ENCODE measurements around the gene GALM. TPM values are rescaled to one million over a fixed set of nuclear protein-coding genes. Genes with fewer than 3 reads are reported as not detected.

Gene GALM
- 10 to 100 TPM in 4 of 5 experiments, 1 to 10 TPM in 1; 4.3 to 52.5 (median 14.4) TPM for total RNA-seq
- polyA plus RNA-seq: 10 to 100 TPM; 14.7 to 17.5 TPM
- total RNA-seq: 15.9 reads per million, percentile 45 among the genes with 10 or more reads in this experiment

- DNase-seq (peak; percentile 8 to 57 (median 47)), ATAC-seq (peak; percentile 39)
- POLR2A ChIA-PET: interaction anchor here (0.8 to 4.0 kb wide), 17 partner anchors 10 to 85 kb away, joined by 3 to 30 read pairs (median 6); partner anchors contain the start of genes HNRNPLL and SRSF7
- Histone ChIP-seq H3K36me3 (ENCODE audit: control insufficient read depth in 2 of 3, insufficient read depth in 3 of 3, low read length in 3 of 3) (peaks cover 0 to 6% (median 0%) of the 10 kb centered on the region in 3 experiments), H3K27me3 (ENCODE audit: control insufficient read depth in 2 of 2, insufficient read depth in 2 of 2, low read length in 2 of 2) (no peaks in the 10 kb centered on the region), H3K27ac (ENCODE audit: low read depth, low read length) (peak within 1 kb of the TSS; percentile 75), H3K4me3 (ENCODE audit: low read length) (peak within 1 kb of the TSS; percentile 76), H3K4me1 (ENCODE audit: control insufficient read depth in 2 of 2, insufficient read depth in 2 of 2, low read length in 2 of 2) (peaks cover 9 to 43% of the 10 kb centered on the region in 2 donors), H3K9me3 (ENCODE audit: control insufficient read depth in 2 of 3, low read length in 3 of 3) (no peaks in the 10 kb centered on the region)
- intact Hi-C loops (cut with micrococcal nuclease): loop anchor here (1.0 to 10.0 kb wide), 13 partner anchors 23 to 1699 kb away; partner anchors contain the start of genes SOS1 (in 2 of the 2), SRSF7 (in 2 of the 2), ATL2 (in 1 of the 2) and DHX57 (in 1 of the 2)
- H3K4me3 Mint-ChIP-seq: peak within 1 kb of the TSS; percentile 85 to 97 (median 90)
- H3K9me3 Mint-ChIP-seq: no peaks in the 10 kb centered on the region
- H3K36me3 Mint-ChIP-seq: peaks cover 0 to 21% (median 0%) of the 10 kb centered on the region in 5 donors
- H3K27ac Mint-ChIP-seq: peak within 1 kb of the TSS; percentile 82 to 96 (median 92)
- CTCF ChIA-PET: interaction anchor here (0.6 to 2.4 kb wide), 7 partner anchors 10 to 84 kb away, joined by 3 to 10 read pairs (median 4); partner anchors contain the start of gene HNRNPLL
- H3K27me3 Mint-ChIP-seq: no peaks in the 10 kb centered on the region
- H3K4me1 Mint-ChIP-seq: peaks cover 30 to 72% (median 53%) of the 10 kb centered on the region in 7 donors
Observed at GRCh38 chr2:38665854-38666555, at the start of gene GALM. GALM (plus strand) TSS chr2:38666114; CDS start chr2:38666162, 48 bp downstream.

GRCh38 chr2:38617301-38617700, 48.6 kb upstream of the GALM start:
- Histone ChIP-seq H3K4me3 (ENCODE audit: low read length) (no peak overlapping the region), H3K4me1 (ENCODE audit: control insufficient read depth in 2 of 2, insufficient read depth in 2 of 2, low read length in 2 of 2) (no peaks in the 10 kb centered on the region), H3K27me3 (ENCODE audit: control insufficient read depth in 2 of 2, insufficient read depth in 2 of 2, low read length in 2 of 2) (no peaks in the 10 kb centered on the region), H3K36me3 (ENCODE audit: control insufficient read depth in 2 of 3, insufficient read depth in 3 of 3, low read length in 3 of 3) (no peaks in the 10 kb centered on the region), H3K27ac (ENCODE audit: low read depth, low read length) (no peak overlapping the region), H3K9me3 (ENCODE audit: control insufficient read depth in 2 of 3, low read length in 3 of 3) (no peaks in the 10 kb centered on the region)
- H3K27ac Mint-ChIP-seq: no peak overlapping the region
- DNase-seq (no peak), ATAC-seq (no peak)
- ChIA-PET POLR2A (interaction anchor here (0.7 to 1.6 kb wide), 3 partner anchors 9 to 143 kb away, joined by 3 to 5 read pairs (median 3); no protein-coding TSS in a partner anchor), CTCF (interaction anchor here (0.6 to 0.8 kb wide), 3 partner anchors 9 to 218 kb away, joined by 3 read pairs; no protein-coding TSS in a partner anchor)
- peaks cover 0 to 9% (median 0%) of the 10 kb centered on the region in 5 donors for H3K36me3 Mint-ChIP-seq
- intact Hi-C loops (cut with micrococcal nuclease): no loop called here
- peaks cover 0 to 5% (median 0%) of the 10 kb centered on the region in 5 donors for H3K27me3 Mint-ChIP-seq
- no peak overlapping the region for H3K4me3 Mint-ChIP-seq
- peaks cover 0 to 31% (median 0%) of the 10 kb centered on the region in 7 donors for H3K4me1 Mint-ChIP-seq
- no peaks in the 10 kb centered on the region for H3K9me3 Mint-ChIP-seq

- ChIA-PET POLR2A (no interaction called here), CTCF (interaction anchor here (0.8 kb wide), 1 partner anchor 18 kb away, joined by 4 read pairs; no protein-coding TSS in a partner anchor)
- H3K9me3 Mint-ChIP-seq: no peaks in the 10 kb centered on the region
- H3K36me3 ChIP-seq (ENCODE audit: control insufficient read depth in 2 of 3, insufficient read depth in 3 of 3, low read length in 3 of 3): no peaks in the 10 kb centered on the region
- peaks cover 0 to 19% (median 0%) of the 10 kb centered on the region in 7 donors for H3K4me1 Mint-ChIP-seq
- H3K27me3 Mint-ChIP-seq: peaks cover 0 to 5% (median 0%) of the 10 kb centered on the region in 5 donors
- intact Hi-C loops (cut with micrococcal nuclease): no loop called here
- no peak overlapping the region for H3K27ac Mint-ChIP-seq
- H3K9me3 ChIP-seq (ENCODE audit: control insufficient read depth in 2 of 3, low read length in 3 of 3): no peaks in the 10 kb centered on the region
- peak; percentile 70 for ATAC-seq
- no peaks in the 10 kb centered on the region for H3K4me1 ChIP-seq (ENCODE audit: control insufficient read depth in 2 of 2, insufficient read depth in 2 of 2, low read length in 2 of 2)
- H3K36me3 Mint-ChIP-seq: peaks cover 0 to 5% (median 0%) of the 10 kb centered on the region in 5 donors
- H3K4me3 Mint-ChIP-seq: no peak overlapping the region
- DNase-seq: no peak
- H3K27me3 ChIP-seq (ENCODE audit: control insufficient read depth in 2 of 2, insufficient read depth in 2 of 2, low read length in 2 of 2): no peaks in the 10 kb centered on the region
- no peak overlapping the region for H3K27ac ChIP-seq (ENCODE audit: low read depth, low read length)
- no peak overlapping the region for H3K4me3 ChIP-seq (ENCODE audit: low read length)
Observed at GRCh38 chr2:38619458-38620164, 46.3 kb upstream of the GALM start.

GRCh38 chr2:38620282-38620977, 45.5 kb upstream of the GALM start:
- ChIA-PET CTCF (interaction anchor here (0.8 kb wide), 1 partner anchor 19 kb away, joined by 4 read pairs; no protein-coding TSS in a partner anchor), POLR2A (no interaction called here)
- H3K4me1 Mint-ChIP-seq: peaks cover 0 to 25% (median 0%) of the 10 kb centered on the region in 7 donors

GRCh38 chr2:38621018-38621417, 44.9 kb upstream of the GALM start:
- CTCF ChIA-PET: no interaction called here
- peaks cover 0 to 5% of the 10 kb centered on the region in 2 donors for H3K4me1 ChIP-seq (ENCODE audit: control insufficient read depth in 2 of 2, insufficient read depth in 2 of 2, low read length in 2 of 2)
- no peaks in the 10 kb centered on the region for H3K36me3 ChIP-seq (ENCODE audit: control insufficient read depth in 2 of 3, insufficient read depth in 3 of 3, low read length in 3 of 3)
- ATAC-seq: no peak
- intact Hi-C loops (cut with micrococcal nuclease): no loop called here
- Mint-ChIP-seq H3K4me1 (peaks cover under 1 to 26% (median 4%) of the 10 kb centered on the region in 7 donors), H3K36me3 (peaks cover 0 to 5% (median 0%) of the 10 kb centered on the region in 5 donors), H3K9me3 (no peaks in the 10 kb centered on the region), H3K27ac (no peak overlapping the region), H3K27me3 (peaks cover 0 to 4% (median 0%) of the 10 kb centered on the region in 5 donors), H3K4me3 (no peak overlapping the region)
- H3K4me3 ChIP-seq (ENCODE audit: low read length): no peak overlapping the region
- no peaks in the 10 kb centered on the region for H3K9me3 ChIP-seq (ENCODE audit: control insufficient read depth in 2 of 3, low read length in 3 of 3)
- no peaks in the 10 kb centered on the region for H3K27me3 ChIP-seq (ENCODE audit: control insufficient read depth in 2 of 2, insufficient read depth in 2 of 2, low read length in 2 of 2)
- no peak for DNase-seq
- POLR2A ChIA-PET: no interaction called here
- no peak overlapping the region for H3K27ac ChIP-seq (ENCODE audit: low read depth, low read length)

More at GRCh38 chr2:38620282-38620977, 45.5 kb upstream of the GALM start:
- H3K4me1 ChIP-seq (ENCODE audit: control insufficient read depth in 2 of 2, insufficient read depth in 2 of 2, low read length in 2 of 2): no peaks in the 10 kb centered on the region
- no peak for DNase-seq
- no peak overlapping the region for H3K27ac Mint-ChIP-seq
- no peaks in the 10 kb centered on the region for H3K9me3 Mint-ChIP-seq
- intact Hi-C loops (cut with micrococcal nuclease): no loop called here
- peaks cover 0 to 5% (median 0%) of the 10 kb centered on the region in 5 donors for H3K36me3 Mint-ChIP-seq
- H3K36me3 ChIP-seq (ENCODE audit: control insufficient read depth in 2 of 3, insufficient read depth in 3 of 3, low read length in 3 of 3): no peaks in the 10 kb centered on the region
- no peaks in the 10 kb centered on the region for H3K27me3 ChIP-seq (ENCODE audit: control insufficient read depth in 2 of 2, insufficient read depth in 2 of 2, low read length in 2 of 2)
- H3K4me3 ChIP-seq (ENCODE audit: low read length): no peak overlapping the region
- no peaks in the 10 kb centered on the region for H3K9me3 ChIP-seq (ENCODE audit: control insufficient read depth in 2 of 3, low read length in 3 of 3)
- no peak overlapping the region for H3K27ac ChIP-seq (ENCODE audit: low read depth, low read length)
- ATAC-seq: no peak
- H3K4me3 Mint-ChIP-seq: no peak overlapping the region
- H3K27me3 Mint-ChIP-seq: peaks cover 0 to 5% (median 0%) of the 10 kb centered on the region in 5 donors

GRCh38 chr2:38622210-38622609, 43.7 kb upstream of the GALM start:
- Mint-ChIP-seq H3K27me3 (no peaks in the 10 kb centered on the region), H3K9me3 (no peaks in the 10 kb centered on the region), H3K4me1 (peaks cover 7 to 35% (median 13%) of the 10 kb centered on the region in 7 donors), H3K36me3 (peaks cover 0 to 5% (median 0%) of the 10 kb centered on the region in 5 donors), H3K4me3 (no peak overlapping the region), H3K27ac (no peak overlapping the region)
- peaks cover 0 to 15% of the 10 kb centered on the region in 2 donors for H3K4me1 ChIP-seq (ENCODE audit: control insufficient read depth in 2 of 2, insufficient read depth in 2 of 2, low read length in 2 of 2)
- no peaks in the 10 kb centered on the region for H3K9me3 ChIP-seq (ENCODE audit: control insufficient read depth in 2 of 3, low read length in 3 of 3)
- CTCF ChIA-PET: interaction anchor here (0.7 kb wide), 1 partner anchor 13 kb away, joined by 3 read pairs; no protein-coding TSS in a partner anchor
- ATAC-seq (peak; percentile 69), DNase-seq (no peak)
- H3K27me3 ChIP-seq (ENCODE audit: control insufficient read depth in 2 of 2, insufficient read depth in 2 of 2, low read length in 2 of 2): no peaks in the 10 kb centered on the region
- H3K4me3 ChIP-seq (ENCODE audit: low read length): no peak overlapping the region
- POLR2A ChIA-PET: no interaction called here
- no peaks in the 10 kb centered on the region for H3K36me3 ChIP-seq (ENCODE audit: control insufficient read depth in 2 of 3, insufficient read depth in 3 of 3, low read length in 3 of 3)
- intact Hi-C loops (cut with micrococcal nuclease): no loop called here
- H3K27ac ChIP-seq (ENCODE audit: low read depth, low read length): no peak overlapping the region

Data from naive thymus-derived CD4-positive, alpha-beta T cell (primary cell).